ENCODE results near the gene CCDC78.
A peak's percentile ranks its signal among the peaks of the same experiment; 100 is the strongest.

Gene CCDC78

GRCh38 chr16:736936-737481 is 10.8 kb upstream of the CCDC78 start:
- TF ChIP-seq, protein P1, sequence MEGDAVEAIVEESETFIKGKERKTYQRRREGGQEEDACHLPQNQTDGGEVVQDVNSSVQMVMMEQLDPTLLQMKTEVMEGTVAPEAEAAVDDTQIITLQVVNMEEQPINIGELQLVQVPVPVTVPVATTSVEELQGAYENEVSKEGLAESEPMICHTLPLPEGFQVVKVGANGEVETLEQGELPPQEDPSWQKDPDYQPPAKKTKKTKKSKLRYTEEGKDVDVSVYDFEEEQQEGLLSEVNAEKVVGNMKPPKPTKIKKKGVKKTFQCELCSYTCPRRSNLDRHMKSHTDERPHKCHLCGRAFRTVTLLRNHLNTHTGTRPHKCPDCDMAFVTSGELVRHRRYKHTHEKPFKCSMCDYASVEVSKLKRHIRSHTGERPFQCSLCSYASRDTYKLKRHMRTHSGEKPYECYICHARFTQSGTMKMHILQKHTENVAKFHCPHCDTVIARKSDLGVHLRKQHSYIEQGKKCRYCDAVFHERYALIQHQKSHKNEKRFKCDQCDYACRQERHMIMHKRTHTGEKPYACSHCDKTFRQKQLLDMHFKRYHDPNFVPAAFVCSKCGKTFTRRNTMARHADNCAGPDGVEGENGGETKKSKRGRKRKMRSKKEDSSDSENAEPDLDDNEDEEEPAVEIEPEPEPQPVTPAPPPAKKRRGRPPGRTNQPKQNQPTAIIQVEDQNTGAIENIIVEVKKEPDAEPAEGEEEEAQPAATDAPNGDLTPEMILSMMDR (IDR thresholded peaks at IDR 0.05; ENCODE audit: borderline replicate concordance, control extremely low read depth, extremely low read depth, insufficient read depth, missing control alignments) = no peak
- DNase-seq (ENCODE audit: low spot score) = no peak
- in situ Hi-C loops (cut with MboI; ENCODE audit: low sequenced_read_pairs, unreplicated experiment) = no loop called here

GRCh38 chr16:735982-736453 is 9.8 kb upstream of the CCDC78 start:
- TF ChIP-seq, protein P1 (IDR thresholded peaks at IDR 0.05; ENCODE audit: borderline replicate concordance, control extremely low read depth, extremely low read depth, insufficient read depth, missing control alignments) = no peak

DNA sequence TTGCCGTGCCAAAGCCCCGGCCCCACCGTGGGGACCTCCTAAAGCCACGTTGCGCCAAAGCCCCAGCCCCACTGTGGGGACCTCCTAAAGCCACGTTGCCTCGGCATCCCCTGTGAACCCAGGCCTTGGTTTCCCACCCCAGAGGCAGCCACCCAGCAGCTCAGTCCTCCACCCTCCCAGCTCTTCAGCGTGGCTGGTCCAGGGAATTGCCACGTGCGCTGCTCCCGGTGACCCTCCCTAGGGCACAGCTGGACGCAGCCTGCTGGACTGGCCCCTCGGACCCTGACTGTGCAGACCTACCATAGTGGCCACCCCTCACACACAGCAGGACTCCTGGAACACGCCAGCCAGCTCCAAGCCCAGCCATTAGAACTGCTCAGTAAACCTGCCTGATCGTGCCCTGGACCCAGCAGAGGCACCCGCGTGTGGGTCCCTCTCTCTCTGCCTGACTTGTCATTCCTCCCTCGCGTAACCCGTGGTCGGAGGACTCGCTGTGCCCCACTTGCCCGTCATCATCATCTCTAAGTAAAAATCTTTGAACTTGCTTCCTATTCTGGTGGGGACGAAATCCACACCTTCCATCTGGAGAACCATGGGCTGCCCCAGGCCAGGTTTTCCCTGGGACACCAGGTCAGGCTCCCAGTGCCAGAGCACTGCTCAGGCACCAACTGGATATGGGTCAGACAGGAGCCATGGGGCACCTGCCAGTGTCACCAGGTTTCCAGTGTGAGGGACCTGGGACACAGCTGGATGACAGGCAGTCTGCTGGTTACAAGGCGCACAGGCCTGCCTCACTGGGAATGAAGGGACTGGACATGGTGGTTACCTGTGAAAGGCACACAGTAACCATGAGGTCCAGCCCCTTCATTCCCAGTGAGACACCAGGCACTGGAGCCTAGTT is 9.0 kb upstream of the CCDC78 start:
- DNase-seq (ENCODE audit: low spot score) = no peak
- TF ChIP-seq, protein P1 (IDR thresholded peaks at IDR 0.05; ENCODE audit: borderline replicate concordance, control extremely low read depth, extremely low read depth, insufficient read depth, missing control alignments) = no peak
- in situ Hi-C loops (cut with MboI; ENCODE audit: low sequenced_read_pairs, unreplicated experiment) = no loop called here

More at GRCh38 chr16:735982-736453, 9.8 kb upstream of the CCDC78 start:
- peak; percentile 75 for DNase-seq (ENCODE audit: low spot score)
- in situ Hi-C loops (cut with MboI; ENCODE audit: low sequenced_read_pairs, unreplicated experiment) = no loop called here

GRCh38 chr16:734208-734980 is 8.2 kb upstream of the CCDC78 start:
- in situ Hi-C loops (cut with MboI; ENCODE audit: low sequenced_read_pairs, unreplicated experiment) = no loop called here
- no peak for DNase-seq (ENCODE audit: low spot score)
- TF ChIP-seq, protein P1 (IDR thresholded peaks at IDR 0.05; ENCODE audit: borderline replicate concordance, control extremely low read depth, extremely low read depth, insufficient read depth, missing control alignments) = no peak

DNA sequence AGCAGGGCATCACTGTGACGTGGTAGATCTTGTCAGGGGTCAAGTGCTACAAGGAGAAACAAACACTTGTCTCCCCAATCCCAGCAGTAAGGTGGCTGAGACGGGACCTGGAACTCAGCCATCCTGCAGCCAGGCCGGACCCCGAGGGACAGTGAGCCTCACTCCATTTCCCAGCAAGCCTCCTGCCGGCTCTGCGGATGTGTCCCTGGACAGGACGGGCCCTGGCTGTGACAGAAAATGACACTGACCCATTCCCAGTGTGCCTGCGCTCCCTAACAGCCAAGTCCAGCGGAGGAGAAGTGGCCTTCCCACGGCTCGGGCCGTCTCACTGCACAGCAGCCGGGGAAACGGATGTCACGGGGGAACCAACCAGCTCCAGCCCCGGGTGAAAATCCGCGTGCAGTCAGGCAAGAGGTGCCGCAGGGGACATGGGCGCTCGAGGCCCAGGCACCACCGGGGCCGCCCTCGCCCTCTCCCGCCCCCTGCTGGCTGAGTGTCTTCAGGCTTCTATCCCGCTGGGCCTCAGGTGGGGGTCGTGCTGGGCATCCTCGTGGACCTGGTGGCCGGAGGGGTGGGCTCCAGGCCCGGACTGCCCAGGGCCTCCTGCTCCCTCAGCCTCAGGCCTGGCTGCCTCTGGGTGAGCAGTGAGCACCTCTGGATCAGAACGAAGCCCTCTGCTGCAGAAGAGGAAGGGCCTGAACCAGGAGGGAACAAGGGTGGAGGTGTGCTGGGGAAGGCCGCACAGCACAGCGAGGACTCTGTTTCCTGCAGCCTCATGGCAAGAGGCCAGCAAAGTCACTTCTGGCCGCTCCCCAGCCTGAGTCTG is 7.4 kb upstream of the CCDC78 start:
- TF ChIP-seq, protein P1 (IDR thresholded peaks at IDR 0.05; ENCODE audit: borderline replicate concordance, control extremely low read depth, extremely low read depth, insufficient read depth, missing control alignments) = peak; percentile 12
- in situ Hi-C loops (cut with MboI; ENCODE audit: low sequenced_read_pairs, unreplicated experiment) = no loop called here
- no peak for DNase-seq (ENCODE audit: low spot score)

Measured in GM13976 (cell line).